Body of pancreas (tissue), 4 donors: Measurements from ENCODE around the gene FUCA2.

Experiments used
- POLR2A ChIP-seq, 3 donors: fragments of 450-650 bp; IDR thresholded peaks; one replicate each; pipeline ENCODE4 v1.6.1; 2016; ENCODE audit warnings: antibody characterized with exemption in 3 of 3, mild to moderate bottlenecking in 2 of 3
- TF ChIP-seq, protein P1 (sequence below), 7 experiments: fragments of 450-650 bp in 4 of 7; fragments of 200-600 bp in 3 of 7; sonication (generic) in 3 of 7; IDR thresholded peaks; one replicate each; pipeline ENCODE4 v1.5.1; 2016 to 2019; ENCODE audit warnings: antibody characterized with exemption in 7 of 7

DNA sequence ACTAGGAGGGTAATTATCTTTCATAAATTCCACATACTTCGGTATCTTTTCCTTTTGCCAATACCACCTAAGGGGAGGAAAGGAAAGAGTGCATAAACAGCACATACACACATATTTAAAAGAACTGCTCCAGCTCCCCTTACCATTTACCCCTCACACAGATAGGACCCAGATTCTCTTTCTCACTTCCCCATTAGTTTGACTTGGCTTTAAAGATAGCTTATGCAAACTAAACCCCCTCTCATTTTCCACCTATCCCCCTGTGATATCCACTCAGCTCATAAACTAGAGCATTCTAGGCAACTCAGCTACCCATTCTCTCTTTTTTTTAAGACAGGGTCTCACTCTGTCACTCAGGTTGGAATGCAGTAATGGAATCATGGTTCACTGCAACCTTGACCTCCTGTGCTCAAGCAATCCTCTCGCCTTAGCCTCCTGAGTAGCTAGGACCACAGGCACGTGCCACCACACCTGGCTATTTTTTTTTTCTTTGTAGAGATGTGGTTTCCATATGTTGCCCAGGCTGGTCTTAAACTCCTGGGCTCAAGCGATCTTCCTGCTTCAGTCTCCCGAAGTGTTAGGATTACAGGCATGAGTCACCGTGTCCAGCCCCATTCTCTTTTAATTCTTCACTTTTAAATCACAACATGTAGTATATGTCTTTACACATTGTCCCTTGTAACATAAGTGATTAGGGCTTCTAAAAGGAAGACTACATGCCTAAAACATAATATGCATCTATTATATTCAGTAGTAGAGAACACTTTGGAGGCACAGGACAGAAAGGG, 4.0 kb downstream of the FUCA2 start:
- TF ChIP-seq POLR2A (IDR thresholded peaks at IDR 0.05) = no peak
- TF ChIP-seq, protein P1, sequence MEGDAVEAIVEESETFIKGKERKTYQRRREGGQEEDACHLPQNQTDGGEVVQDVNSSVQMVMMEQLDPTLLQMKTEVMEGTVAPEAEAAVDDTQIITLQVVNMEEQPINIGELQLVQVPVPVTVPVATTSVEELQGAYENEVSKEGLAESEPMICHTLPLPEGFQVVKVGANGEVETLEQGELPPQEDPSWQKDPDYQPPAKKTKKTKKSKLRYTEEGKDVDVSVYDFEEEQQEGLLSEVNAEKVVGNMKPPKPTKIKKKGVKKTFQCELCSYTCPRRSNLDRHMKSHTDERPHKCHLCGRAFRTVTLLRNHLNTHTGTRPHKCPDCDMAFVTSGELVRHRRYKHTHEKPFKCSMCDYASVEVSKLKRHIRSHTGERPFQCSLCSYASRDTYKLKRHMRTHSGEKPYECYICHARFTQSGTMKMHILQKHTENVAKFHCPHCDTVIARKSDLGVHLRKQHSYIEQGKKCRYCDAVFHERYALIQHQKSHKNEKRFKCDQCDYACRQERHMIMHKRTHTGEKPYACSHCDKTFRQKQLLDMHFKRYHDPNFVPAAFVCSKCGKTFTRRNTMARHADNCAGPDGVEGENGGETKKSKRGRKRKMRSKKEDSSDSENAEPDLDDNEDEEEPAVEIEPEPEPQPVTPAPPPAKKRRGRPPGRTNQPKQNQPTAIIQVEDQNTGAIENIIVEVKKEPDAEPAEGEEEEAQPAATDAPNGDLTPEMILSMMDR (IDR thresholded peaks at IDR 0.05) = no peak
